HG03565 (cell line): ENCODE results near the gene CRYBG1.

Experiments used
- ATAC-seq: cut with Tn5 transposase; IDR thresholded peaks from one replicate; pipeline ENCODE4 v1.9.1; 2021; ENCODE audit warnings: mild to moderate bottlenecking, moderate library complexity; ENCODE audit not compliant: unreplicated experiment

Gene CRYBG1

GRCh38 chr6:106458021-106458986 is 97.8 kb downstream of the CRYBG1 start:
- ATAC-seq: no peak

- no peak for ATAC-seq
These were observed 100.0 kb downstream of the CRYBG1 start for GRCh38 chr6:106460481-106460880.

- no peak for ATAC-seq
These were observed 100.6 kb downstream of the CRYBG1 start for GRCh38 chr6:106461084-106461483.

- ATAC-seq: no peak
These were observed 102.5 kb downstream of the CRYBG1 start for GRCh38 chr6:106462923-106463557.

- no peak for ATAC-seq
These were observed 105.7 kb downstream of the CRYBG1 start for GRCh38 chr6:106466211-106466610.

- ATAC-seq: no peak
These were observed 108.4 kb downstream of the CRYBG1 start for GRCh38 chr6:106468935-106469334.

GRCh38 chr6:106469882-106470281 is 109.4 kb downstream of the CRYBG1 start:
- ATAC-seq: no peak

GRCh38 chr6:106470316-106470715 is 109.8 kb downstream of the CRYBG1 start:
- ATAC-seq: no peak

- ATAC-seq: no peak
These were observed 110.3 kb downstream of the CRYBG1 start for GRCh38 chr6:106470811-106471210.

GRCh38 chr6:106473812-106474211 is 113.3 kb downstream of the CRYBG1 start:
- no peak for ATAC-seq

GRCh38 chr6:106474466-106474865 is 113.9 kb downstream of the CRYBG1 start:
- ATAC-seq: no peak

GRCh38 chr6:106475284-106475683 is 114.8 kb downstream of the CRYBG1 start:
- no peak for ATAC-seq

- ATAC-seq: no peak
These were observed 116.0 kb downstream of the CRYBG1 start for GRCh38 chr6:106476331-106477105.

GRCh38 chr6:106477146-106477545 is 116.6 kb downstream of the CRYBG1 start:
- ATAC-seq: no peak

GRCh38 chr6:106477790-106478189 is 117.3 kb downstream of the CRYBG1 start:
- no peak for ATAC-seq

- ATAC-seq: no peak
These were observed 125.7 kb downstream of the CRYBG1 start for GRCh38 chr6:106486236-106486635.

- no peak for ATAC-seq
These were observed 128.2 kb downstream of the CRYBG1 start for GRCh38 chr6:106488494-106489370.

- no peak for ATAC-seq
These were observed 129.5 kb downstream of the CRYBG1 start for GRCh38 chr6:106490030-106490429.

- no peak for ATAC-seq
These were observed 129.9 kb downstream of the CRYBG1 start for GRCh38 chr6:106490436-106490835.

GRCh38 chr6:106490974-106491373 is 130.5 kb downstream of the CRYBG1 start:
- no peak for ATAC-seq
